CD4-positive, alpha-beta T cell treated with Interleukin-15 for 4 hours (primary cell): ENCODE measurements around the gene TTLL10.
"Not testable (repeated sequence)": the region's sequence is repeated elsewhere in the genome, so short reads cannot be mapped to it uniquely, and the experiment has no call there.

ENCODE experiments used
- DNase-seq: peaks from one replicate; pipeline ENCODE4 v3.0.0-alpha.2; 2020; ENCODE audit warnings: low spot score

TTLL10 gene

GRCh38 chr1:1141244-1141910 lies 32.3 kb upstream of the TTLL10 start:
- DNase-seq, result no peak

- DNase-seq, result no peak
Observed at GRCh38 chr1:1141911-1142250, 31.8 kb upstream of the TTLL10 start.

- not testable (repeated sequence) for DNase-seq
Observed at GRCh38 chr1:1142352-1142751, 31.3 kb upstream of the TTLL10 start.

- no peak for DNase-seq
Observed at GRCh38 chr1:1142844-1143243, 30.8 kb upstream of the TTLL10 start.

GRCh38 chr1:1143636-1144035 lies 30.0 kb upstream of the TTLL10 start:
- DNase-seq, result no peak

GRCh38 chr1:1144122-1144842 lies 29.4 kb upstream of the TTLL10 start:
- peak; percentile 33 for DNase-seq

GRCh38 chr1:1144843-1145546 lies 28.7 kb upstream of the TTLL10 start:
- no peak for DNase-seq

GRCh38 chr1:1145547-1145914 lies 28.1 kb upstream of the TTLL10 start:
- no peak for DNase-seq

- DNase-seq, result no peak
Observed at GRCh38 chr1:1146026-1146425, 27.7 kb upstream of the TTLL10 start.

- DNase-seq, result no peak
Observed at GRCh38 chr1:1146596-1146995, 27.1 kb upstream of the TTLL10 start.

- DNase-seq, result no peak
Observed at GRCh38 chr1:1148061-1148460, 25.6 kb upstream of the TTLL10 start.

GRCh38 chr1:1148569-1148968 lies 25.1 kb upstream of the TTLL10 start:
- DNase-seq, result no peak

GRCh38 chr1:1149416-1149815 lies 24.3 kb upstream of the TTLL10 start:
- DNase-seq, result no peak

- DNase-seq, result no peak
Observed at GRCh38 chr1:1150100-1150499, 23.6 kb upstream of the TTLL10 start.

- no peak for DNase-seq
Observed at GRCh38 chr1:1151306-1151705, 22.4 kb upstream of the TTLL10 start.

GRCh38 chr1:1152431-1152830 lies 21.2 kb upstream of the TTLL10 start:
- not testable (repeated sequence) for DNase-seq

GRCh38 chr1:1153215-1153614 lies 20.5 kb upstream of the TTLL10 start:
- not testable (repeated sequence) for DNase-seq

GRCh38 chr1:1153874-1154273 lies 19.8 kb upstream of the TTLL10 start:
- no peak for DNase-seq

GRCh38 chr1:1155258-1155657 lies 18.4 kb upstream of the TTLL10 start:
- no peak for DNase-seq

- no peak for DNase-seq
Observed at GRCh38 chr1:1156140-1157032, 17.3 kb upstream of the TTLL10 start.

- DNase-seq, result no peak
Observed at GRCh38 chr1:1157033-1157365, 16.7 kb upstream of the TTLL10 start.

- DNase-seq, result peak; percentile 62
Observed at GRCh38 chr1:1157426-1157913, 16.2 kb upstream of the TTLL10 start.
